HFFc6 (cell line): ENCODE results near the gene GIPC2. TPM values are rescaled to one million over a fixed set of nuclear protein-coding genes. Genes with fewer than 3 reads are reported as not detected.

Experiments used
- DNase-seq: peaks from one replicate; pipeline ENCODE4 v3.0.0-alpha.2; 2018
- H3K27ac Mint-ChIP-seq: 2 replicates; pipeline ENCODE4 v1.8.0; 2020; ENCODE audit warnings: mild to moderate bottlenecking, mixed read lengths
- H3K27me3 Mint-ChIP-seq: 2 replicates; pipeline ENCODE4 v1.8.0; 2021; ENCODE audit warnings: mild to moderate bottlenecking, moderate library complexity, mixed read lengths; ENCODE audit not compliant: insufficient read depth
- H3K36me3 Mint-ChIP-seq: 2 replicates; pipeline ENCODE4 v1.8.0; 2021; ENCODE audit warnings: low read depth, mixed read lengths
- H3K4me1 Mint-ChIP-seq: 2 replicates; pipeline ENCODE4 v1.8.0; 2020; ENCODE audit warnings: low read depth, mixed read lengths
- H3K4me3 Mint-ChIP-seq: 2 replicates; pipeline ENCODE4 v1.8.0; 2020; ENCODE audit warnings: mild to moderate bottlenecking, moderate library complexity, mixed read lengths
- H3K9me3 Mint-ChIP-seq: 2 replicates; pipeline ENCODE4 v1.8.0; 2020; ENCODE audit warnings: mild to moderate bottlenecking, mixed read lengths
- CTCF ChIP-seq: fragments of 200-600 bp; sonication (generic); IDR thresholded peaks from 2 replicates; pipeline ENCODE4 v1.5.0; 2021; ENCODE audit warnings: antibody characterized with exemption, mild to moderate bottlenecking
- total RNA-seq, 6 experiments: library from RNA; stranded (reverse); fragmentation: NEBNext Ultra II Directional; extraction: Animal tissue kit (Norgen Biotek cat#: 25700); gene quantifications; 2 replicates in 1 of 6; 3 replicates in 5 of 6; pipeline ENCODE4 v1.2.3, GENCODE V29; 2021

GIPC2 gene
- total RNA-seq, 6 experiments from 2014 or later: 0.17 to 1.00 (median 0.26) TPM

- no peak for DNase-seq
- H3K36me3 Mint-ChIP-seq: no peaks in the 10 kb centered on the region
- H3K4me3 Mint-ChIP-seq: no peak overlapping the region
- TF ChIP-seq CTCF: no peak
- no peaks in the 10 kb centered on the region; the same call in 1 of the 2 replicates for H3K27me3 Mint-ChIP-seq
- no peak overlapping the region for H3K27ac Mint-ChIP-seq
- 0 out of 2 replicates have a peak, but pooled peaks cover 2% of the 10 kb centered on the region for H3K4me1 Mint-ChIP-seq
- no peaks in the 10 kb centered on the region for H3K9me3 Mint-ChIP-seq
These were observed 7.1 kb downstream of the GIPC2 start for GRCh38 chr1:78052685-78053405.

GRCh38 chr1:78053498-78053897 lies 7.7 kb downstream of the GIPC2 start:
- TF ChIP-seq CTCF: no peak
- H3K9me3 Mint-ChIP-seq: no peaks in the 10 kb centered on the region
- DNase-seq: no peak
- no peak overlapping the region for H3K27ac Mint-ChIP-seq
- no peaks in the 10 kb centered on the region for H3K36me3 Mint-ChIP-seq
- no peak overlapping the region for H3K4me3 Mint-ChIP-seq
- no peaks in the 10 kb centered on the region for H3K4me1 Mint-ChIP-seq
- no peaks in the 10 kb centered on the region; the same call in 1 of the 2 replicates for H3K27me3 Mint-ChIP-seq

GRCh38 chr1:78054559-78054958 lies 8.8 kb downstream of the GIPC2 start:
- no peaks in the 10 kb centered on the region for H3K36me3 Mint-ChIP-seq
- H3K9me3 Mint-ChIP-seq: no peaks in the 10 kb centered on the region
- DNase-seq: no peak
- no peak overlapping the region for H3K4me3 Mint-ChIP-seq
- no peaks in the 10 kb centered on the region; the same call in 1 of the 2 replicates for H3K27me3 Mint-ChIP-seq
- no peak overlapping the region for H3K27ac Mint-ChIP-seq
- no peak for TF ChIP-seq CTCF
- H3K4me1 Mint-ChIP-seq: no peaks in the 10 kb centered on the region

GRCh38 chr1:78054972-78055371 lies 9.2 kb downstream of the GIPC2 start:
- Mint-ChIP-seq H3K36me3 (no peaks in the 10 kb centered on the region), H3K4me1 (no peaks in the 10 kb centered on the region), H3K27ac (no peak overlapping the region), H3K9me3 (no peaks in the 10 kb centered on the region), H3K4me3 (no peak overlapping the region), H3K27me3 (no peaks in the 10 kb centered on the region; the same call in 1 of the 2 replicates)
- no peak for DNase-seq
- TF ChIP-seq CTCF: no peak

GRCh38 chr1:78055565-78056132 lies 9.9 kb downstream of the GIPC2 start:
- DNase-seq: no peak
- Mint-ChIP-seq H3K4me1 (no peaks in the 10 kb centered on the region; the same call in 1 of the 2 replicates), H3K9me3 (no peaks in the 10 kb centered on the region), H3K27me3 (no peaks in the 10 kb centered on the region; the same call in 1 of the 2 replicates), H3K4me3 (no peak overlapping the region), H3K36me3 (no peaks in the 10 kb centered on the region), H3K27ac (no peak overlapping the region)
- no peak for TF ChIP-seq CTCF
